Measurements from ENCODE around the gene SIGLEC9.
"Not testable (repeated sequence)": the region's sequence is repeated elsewhere in the genome, so short reads cannot be mapped to it uniquely, and the experiment has no call there.

SIGLEC9 gene

DNA sequence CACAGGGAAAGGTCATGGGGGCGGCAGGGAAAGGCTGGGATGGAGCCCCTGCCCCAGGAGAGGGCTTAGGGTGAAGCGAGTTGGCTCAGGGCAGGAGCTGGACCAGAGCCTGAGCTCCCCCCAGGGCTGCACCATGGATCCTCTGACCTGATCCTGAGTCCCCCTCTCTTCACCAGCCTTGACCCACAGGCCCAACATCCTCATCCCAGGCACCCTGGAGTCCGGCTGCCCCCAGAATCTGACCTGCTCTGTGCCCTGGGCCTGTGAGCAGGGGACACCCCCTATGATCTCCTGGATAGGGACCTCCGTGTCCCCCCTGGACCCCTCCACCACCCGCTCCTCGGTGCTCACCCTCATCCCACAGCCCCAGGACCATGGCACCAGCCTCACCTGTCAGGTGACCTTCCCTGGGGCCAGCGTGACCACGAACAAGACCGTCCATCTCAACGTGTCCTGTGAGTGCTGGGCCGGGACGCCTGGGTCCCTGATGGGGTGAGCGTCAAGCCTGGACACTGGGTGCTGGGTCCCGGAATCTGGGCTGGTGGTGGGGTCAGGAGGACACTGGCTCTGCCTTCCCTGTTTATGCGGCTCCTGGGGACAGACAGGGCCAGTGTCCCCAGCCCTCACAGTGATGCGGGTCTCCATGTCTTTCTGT lies 842 bp downstream of the SIGLEC9 start:
- DNase-seq: no peak

DNA sequence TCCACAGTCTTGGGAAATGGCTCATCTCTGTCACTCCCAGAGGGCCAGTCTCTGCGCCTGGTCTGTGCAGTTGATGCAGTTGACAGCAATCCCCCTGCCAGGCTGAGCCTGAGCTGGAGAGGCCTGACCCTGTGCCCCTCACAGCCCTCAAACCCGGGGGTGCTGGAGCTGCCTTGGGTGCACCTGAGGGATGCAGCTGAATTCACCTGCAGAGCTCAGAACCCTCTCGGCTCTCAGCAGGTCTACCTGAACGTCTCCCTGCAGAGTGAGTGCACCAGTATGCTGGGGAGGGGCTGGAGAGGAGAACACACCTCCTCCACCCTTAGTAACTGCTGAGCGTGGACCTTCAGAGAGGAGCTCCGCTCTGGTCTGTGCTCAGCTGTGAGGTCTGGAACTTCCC lies 2.3 kb downstream of the SIGLEC9 start:
- no peak for DNase-seq

DNA sequence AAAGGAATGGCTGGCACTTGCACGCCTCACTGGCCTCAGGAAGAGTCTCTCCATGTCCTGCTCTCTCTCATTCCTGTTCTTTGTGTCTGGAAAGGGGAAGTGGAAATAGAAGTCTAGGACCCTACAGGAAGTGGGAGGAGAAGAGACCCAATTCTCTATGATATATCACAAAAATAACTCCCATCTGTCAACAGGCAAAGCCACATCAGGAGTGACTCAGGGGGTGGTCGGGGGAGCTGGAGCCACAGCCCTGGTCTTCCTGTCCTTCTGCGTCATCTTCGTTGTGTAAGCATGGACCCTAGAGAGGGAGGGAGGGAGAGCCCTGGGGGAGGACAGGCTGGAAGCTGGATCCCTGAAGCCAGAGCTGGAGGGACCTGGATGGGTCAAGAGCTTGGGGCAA lies 3.0 kb downstream of the SIGLEC9 start:
- DNase-seq: no peak

DNA sequence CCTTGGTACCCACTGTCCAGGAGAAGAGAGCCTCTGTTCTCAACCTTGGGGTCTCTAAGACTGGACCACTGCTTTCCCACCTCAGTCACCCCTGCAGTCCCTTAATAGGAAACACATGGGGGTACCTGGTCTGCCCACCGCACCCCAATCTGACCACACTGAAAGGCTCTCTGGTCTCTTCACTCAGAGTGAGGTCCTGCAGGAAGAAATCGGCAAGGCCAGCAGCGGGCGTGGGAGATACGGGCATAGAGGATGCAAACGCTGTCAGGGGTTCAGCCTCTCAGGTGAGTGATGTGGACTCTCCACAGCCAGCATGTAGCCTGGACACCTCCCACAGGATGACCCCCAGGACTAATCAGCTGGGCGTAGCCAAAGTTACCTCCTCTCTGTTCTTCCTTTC lies 3.5 kb downstream of the SIGLEC9 start:
- DNase-seq: no peak

DNA sequence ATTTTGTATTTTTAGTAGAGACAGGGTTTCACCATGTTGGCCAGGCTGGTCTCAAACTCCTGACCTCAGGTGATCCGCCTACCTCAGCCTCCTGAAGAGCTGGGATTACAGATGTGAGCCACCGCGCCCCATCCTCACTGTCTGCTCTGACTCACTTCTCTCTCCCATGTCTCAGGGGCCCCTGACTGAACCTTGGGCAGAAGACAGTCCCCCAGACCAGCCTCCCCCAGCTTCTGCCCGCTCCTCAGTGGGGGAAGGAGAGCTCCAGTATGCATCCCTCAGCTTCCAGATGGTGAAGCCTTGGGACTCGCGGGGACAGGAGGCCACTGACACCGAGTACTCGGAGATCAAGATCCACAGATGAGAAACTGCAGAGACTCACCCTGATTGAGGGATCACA lies 5.0 kb downstream of the SIGLEC9 start:
- DNase-seq: no peak

DNA sequence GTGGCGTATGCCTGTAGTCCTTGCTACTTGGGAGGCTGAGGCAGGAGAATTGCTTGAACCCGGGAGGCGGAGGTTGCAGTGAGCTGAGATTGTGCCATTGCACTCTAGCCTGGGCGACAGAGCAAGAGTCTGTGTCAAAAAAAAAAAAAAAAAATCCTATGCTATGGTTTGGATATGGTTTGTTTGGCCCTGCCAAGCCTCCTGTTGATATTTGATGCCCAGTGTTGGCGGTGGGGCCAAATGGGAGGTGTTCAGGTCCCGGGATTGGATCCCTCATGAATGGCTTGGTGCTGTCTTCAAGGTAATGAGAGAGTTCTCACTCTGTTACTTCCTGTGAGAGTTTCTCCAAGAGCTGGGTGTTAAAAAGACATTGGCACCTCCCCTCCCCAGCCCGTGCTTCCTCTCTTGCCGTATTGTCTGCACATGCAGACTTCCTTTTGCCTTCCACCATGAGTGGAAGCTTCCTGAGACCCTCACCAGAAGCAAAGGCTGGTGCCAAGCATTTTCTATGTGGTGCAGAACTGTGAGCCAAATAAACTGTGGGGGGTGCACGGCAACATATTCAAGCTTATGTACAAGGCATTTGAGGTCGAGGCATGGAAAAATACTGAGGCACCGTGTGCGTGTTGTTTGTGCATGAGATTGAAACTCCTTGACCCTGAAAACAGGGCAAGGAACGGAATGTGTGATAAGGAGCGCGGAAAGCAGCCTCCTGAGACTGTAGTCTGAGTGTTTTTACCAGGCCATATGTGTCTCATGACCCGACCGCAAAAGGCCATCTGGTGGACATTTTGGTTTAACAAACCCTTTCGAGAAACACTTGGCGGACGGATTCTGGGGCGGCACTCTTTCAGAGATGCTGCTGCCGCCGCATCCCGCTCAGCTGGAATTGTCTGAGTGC lies 7.3 kb downstream of the SIGLEC9 start:
- no peak for DNase-seq

DNA sequence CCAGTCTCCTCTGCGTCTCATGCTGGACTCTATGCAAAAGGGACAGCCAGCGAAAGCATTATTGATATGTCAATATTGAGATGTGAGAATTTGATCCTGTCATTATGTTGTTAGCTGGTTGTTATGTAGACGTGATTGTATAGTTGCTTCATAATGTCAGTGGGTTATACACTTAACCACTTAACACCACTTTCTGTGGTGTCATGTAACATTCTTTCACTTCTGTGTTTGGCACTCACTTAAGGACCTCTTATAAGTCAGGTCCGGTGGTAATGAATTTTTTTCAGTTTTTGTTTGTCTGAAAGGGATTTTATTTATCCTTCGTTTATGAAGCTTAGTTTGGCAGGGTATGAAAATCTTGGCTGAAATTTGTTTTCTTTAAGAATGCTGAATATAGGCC lies 10.3 kb downstream of the SIGLEC9 start:
- DNase-seq: no peak

DNA sequence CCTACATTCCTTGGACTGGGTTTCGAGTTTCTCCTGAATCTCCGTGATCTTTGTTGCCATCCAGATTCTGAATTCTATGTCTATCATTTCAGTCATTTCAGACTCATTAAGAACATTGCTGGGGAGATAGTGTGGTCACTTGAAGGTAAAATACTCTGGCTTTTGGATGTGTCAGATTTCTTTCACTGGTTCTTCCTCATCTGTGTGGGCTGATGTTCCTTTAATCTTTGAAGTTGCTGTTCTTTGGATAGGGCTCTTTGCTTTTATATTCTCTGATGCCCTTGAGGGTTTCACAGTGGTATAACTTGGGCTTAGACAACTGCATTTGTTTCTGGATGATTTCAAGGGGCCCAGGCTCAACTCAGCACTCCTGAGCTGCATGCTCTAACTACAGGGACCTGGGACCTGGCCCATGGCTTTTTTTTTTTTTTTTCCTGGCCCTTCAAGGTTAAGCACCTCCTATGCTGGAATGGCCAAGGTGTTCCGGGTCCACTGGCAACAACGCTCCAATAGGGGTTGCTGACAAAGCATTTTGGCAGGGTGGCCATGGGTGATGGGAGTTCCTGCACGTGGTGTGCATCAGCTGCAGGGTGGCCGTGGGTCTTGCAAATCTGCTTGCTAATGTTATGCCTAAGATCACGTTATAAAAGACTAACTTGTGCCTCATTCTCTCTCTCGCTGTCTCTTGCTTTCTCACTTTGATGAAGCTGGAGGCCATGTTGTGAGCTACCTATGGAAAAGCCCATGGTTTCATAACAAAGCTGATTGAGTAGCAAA lies 11.5 kb downstream of the SIGLEC9 start:
- DNase-seq: no peak

DNA sequence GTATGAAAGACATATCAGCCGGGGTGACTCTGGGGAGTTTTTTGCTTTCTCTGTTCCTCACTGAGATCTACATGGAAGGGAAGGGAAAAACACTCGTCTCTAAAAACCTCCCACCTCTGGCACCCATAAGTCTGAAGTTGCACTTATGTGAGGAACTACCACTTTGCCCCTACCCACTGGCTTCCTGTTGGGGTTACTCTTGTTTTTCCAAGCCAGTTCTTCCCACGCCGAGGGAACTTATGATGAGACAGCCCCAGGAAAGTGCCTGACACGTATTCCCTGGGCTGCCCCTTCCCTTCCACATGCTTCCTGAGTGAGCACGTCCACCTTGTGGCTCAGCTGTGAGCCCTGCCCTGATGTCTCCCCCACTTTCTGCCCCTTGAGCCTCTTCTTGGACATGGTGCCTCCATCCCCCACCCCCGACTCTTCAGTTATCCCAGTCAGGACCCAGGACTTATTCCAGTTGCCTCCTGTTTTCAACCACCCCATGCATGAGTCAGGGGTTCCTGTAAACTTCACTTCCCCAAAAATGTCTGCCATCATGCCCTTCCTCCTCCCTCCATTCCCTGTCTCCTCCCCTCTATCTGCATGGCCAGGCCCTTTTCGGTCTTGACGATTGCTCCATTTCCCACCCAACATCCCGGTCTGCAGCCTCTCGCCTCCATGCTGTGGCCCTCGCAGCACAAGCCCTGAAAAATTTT lies 12.3 kb downstream of the SIGLEC9 start:
- no peak for DNase-seq

DNA sequence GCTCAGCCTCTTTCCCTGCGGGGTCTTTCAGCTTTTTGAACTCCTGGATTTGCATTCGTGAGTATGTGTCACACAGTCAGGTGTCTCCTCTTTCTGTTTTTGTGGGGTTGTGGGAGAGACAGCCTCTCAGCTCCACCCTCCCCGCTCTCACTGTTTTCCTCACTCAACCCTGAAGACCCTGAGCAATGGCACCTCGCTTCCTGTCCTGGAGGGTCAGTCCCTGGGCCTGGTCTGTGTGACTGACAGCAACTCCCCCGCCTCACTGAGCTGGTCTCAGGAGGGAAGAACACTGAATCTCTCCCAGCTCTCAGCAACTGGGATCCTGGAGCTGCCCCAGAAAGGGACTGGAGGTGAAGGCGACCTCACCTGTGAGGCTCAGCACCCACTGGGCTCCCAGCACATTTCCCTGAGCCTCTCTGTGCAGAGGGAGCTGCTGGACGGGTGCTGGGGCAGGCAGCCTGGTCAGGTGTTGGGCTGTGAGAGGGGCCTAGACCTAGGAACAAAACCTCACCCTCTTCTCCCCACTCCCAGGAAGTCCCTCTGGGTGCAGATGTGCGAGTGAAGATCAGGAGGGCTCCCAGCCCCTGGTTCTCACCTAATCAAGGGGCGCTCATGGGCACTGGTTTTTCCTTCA lies 13.2 kb downstream of the SIGLEC9 start:
- no peak for DNase-seq

DNA sequence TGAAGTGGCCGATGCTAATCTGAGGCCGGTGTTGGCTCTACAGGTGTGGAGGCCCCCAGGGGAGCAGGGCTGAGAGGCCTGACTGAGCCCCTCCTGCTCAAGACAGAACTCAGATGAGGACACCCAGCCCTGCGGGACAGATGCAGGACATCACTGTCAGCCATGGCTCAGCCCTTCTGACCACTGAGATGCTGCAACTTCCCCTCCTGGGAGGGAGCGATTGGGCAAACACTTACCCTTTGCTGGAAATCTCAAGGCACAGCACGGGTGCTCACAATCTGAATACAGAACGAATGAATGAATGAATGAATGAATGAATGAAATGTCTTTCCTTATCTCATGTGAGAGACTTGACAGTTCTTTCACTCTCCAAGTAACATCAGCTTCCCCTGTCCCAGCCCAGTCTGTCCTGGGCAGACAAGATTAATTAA lies 13.9 kb downstream of the SIGLEC9 start:
- no peak for DNase-seq

DNA sequence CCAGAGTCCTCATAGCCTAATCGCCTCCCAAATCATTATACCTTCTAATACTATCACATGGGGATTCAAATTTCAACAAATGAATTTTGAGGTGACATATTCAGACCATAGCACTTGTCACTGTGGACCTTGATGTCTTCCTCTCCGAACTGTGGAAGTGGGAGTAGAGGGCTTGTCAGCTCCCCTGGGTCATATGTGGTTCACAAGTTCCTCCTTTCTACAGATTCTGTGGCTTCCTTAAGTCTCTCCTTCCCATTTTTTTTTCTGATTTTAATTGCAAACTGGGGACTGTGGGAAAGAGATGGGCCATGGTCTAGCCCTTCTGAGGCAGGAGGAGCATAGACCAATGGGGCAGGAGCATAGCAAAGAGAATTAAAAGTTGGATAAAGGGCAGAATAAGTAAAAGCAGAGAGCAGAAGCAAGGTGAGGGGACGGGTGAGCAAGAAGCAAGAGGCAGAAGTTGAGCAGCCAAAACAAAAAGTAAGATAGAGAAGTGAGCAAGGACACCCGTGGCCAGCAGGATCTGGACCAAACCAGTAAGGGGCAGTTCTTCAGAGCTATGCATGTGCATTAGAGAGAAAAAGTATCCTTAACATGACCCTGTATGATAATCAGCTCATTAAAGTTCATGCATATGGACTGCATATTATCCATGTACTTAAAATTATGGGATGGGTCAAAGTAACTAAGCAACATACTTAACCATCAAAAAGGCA lies 14.8 kb downstream of the SIGLEC9 start:
- no peak for DNase-seq

DNA sequence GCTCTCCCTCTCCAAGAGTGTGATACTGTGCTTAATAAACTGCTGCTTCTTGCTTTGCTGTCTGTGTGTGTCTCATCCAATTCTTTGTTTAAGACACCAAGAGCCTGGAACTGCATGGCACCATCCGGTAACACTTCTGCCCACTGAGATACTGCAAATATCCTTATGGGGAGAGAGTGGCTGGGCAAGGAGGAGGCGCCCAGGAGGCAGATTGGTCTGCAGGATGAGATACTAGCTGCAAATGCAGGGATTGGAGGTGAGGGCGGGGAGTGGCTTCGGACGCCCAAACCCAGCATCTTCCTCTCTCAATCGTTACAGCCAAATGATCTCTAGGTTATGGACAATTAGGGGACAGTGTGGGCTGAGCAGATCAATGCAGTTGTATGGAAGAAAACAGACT lies 15.7 kb downstream of the SIGLEC9 start:
- DNase-seq: no peak

DNA sequence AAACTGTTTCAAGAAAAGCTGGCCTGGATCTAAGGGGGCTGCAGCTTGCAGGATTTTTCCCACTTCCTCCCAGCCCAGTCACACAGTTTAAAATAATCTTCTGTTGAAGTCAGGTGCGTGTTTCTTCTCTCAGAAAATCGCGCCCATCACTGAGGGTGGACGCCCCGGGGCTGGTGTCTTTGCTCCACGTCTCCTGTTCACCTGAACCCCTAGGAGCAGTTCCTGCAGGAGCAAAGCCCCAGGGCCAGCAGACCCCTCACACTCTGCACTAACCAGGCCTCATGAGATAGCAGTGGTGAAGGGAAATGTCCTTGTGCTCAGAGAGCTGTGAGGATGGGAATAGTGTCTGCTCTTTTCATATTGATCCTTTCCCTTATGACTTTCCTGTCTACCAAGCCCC lies 16.5 kb downstream of the SIGLEC9 start:
- DNase-seq: no peak

DNA sequence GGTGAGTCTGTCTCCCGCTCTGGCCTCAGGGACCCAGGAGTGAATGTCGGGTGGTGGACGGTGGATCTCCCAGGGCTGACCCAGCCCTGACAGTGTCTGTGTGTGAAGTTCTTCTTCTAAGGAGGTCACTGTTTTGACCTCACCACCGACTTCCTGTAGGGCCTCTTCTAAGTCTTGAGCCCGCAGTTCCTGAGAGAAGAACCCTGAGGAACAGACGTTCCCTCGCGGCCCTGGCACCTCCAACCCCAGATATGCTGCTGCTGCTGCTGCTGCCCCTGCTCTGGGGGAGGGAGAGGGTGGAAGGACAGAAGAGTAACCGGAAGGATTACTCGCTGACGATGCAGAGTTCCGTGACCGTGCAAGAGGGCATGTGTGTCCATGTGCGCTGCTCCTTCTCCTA lies 17.4 kb downstream of the SIGLEC9 start, which contains the start of gene SIGLEC7:
Gene SIGLEC7 (plus strand): TSS at position 183 of the 400 bp plus-strand sequence. CDS start 69 bp downstream, at position 252.
- DNase-seq: no peak

DNA sequence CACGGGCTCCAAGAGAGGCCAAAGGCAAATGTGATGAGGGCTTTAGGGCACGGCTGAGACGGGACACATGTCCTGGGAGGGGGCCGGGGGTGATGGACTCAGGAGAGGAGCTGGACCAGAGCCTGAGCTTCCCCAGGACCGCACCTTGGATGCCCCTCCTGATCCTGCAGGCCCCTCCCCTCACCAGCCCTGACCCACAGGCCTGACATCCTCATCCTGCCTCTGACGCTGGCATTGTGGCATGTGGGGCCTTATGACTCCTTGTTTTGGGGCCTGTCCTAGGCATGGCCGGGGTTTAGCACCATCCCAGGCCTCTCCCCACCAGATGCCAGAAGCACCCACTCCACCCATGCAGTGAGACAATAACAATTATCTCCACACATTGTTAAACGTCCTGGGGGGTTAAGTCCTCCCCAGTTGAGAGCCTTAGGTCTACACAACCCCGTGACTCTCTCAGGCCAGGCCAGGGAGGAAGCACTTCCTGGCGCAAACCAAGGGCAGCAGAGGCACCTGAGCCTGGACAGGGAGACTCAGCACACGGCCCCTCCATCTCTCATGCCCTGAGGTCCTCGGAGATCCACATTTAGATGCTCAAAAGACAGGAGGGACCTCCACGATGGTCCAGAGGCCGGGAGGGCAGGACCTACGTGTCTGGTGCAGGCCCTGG lies 18.2 kb downstream of the SIGLEC9 start:
- DNase-seq: not testable (repeated sequence)

DNA sequence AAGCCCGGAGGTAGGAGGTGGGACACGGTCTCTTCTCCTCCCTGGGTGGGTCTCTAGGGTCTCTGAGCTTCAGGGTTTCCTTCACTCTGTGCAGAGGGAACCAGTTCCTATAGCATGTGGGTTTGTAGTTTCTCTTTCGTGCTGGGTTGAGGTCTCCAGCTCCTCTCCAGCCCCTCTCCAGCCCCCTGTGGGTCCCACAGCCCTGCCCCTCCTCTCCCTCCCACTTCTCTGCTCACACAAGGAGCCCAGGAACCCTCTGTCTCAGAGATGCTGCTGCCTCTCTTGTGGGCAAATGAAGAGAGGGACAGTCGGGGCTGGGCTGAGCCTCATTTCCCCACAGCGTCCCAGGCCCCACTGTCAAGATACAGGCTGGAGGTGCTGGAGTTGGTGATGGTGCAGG lies 18.8 kb downstream of the SIGLEC9 start:
- no peak for DNase-seq

DNA sequence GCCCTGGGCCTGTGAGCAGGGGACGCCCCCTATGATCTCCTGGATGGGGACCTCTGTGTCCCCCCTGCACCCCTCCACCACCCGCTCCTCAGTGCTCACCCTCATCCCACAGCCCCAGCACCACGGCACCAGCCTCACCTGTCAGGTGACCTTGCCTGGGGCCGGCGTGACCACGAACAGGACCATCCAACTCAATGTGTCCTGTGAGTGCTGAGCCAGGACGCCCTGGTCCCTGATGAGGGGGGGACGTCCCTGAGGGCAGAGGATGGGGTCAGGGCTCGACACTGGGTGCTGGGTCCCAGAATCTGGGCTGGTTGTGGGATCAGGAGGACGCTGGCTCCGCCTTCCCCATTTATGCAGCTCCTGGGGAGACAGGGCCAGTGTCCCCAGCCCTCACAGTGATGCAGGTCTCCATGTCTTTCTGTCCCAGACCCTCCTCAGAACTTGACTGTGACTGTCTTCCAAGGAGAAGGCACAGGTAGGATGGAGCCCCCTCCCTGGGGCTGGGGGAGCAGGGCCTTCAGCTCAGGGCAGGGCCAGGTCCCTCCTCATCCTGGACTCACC lies 19.9 kb downstream of the SIGLEC9 start:
- DNase-seq: no peak

DNA sequence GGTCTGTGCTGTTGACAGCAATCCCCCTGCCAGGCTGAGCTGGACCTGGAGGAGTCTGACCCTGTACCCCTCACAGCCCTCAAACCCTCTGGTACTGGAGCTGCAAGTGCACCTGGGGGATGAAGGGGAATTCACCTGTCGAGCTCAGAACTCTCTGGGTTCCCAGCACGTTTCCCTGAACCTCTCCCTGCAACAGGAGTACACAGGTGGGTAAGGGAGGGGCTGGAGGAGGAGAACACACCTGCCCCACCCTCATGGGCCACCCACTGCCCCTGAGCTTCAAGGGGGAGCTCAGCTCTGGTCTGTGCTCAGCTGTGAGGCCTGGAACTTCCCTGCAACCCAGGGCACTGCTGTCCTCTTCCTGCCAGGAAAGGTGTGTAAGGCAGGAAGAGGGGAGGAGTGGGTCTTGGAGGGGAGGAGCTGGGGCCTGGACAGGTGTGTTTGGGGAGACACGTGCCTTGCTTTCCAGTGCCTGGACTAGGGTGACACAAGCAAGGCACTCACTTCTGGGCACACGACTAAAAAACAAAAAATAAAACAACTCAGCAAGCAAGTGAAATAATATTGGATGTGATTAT lies 21.3 kb downstream of the SIGLEC9 start:
- DNase-seq: no peak

DNA sequence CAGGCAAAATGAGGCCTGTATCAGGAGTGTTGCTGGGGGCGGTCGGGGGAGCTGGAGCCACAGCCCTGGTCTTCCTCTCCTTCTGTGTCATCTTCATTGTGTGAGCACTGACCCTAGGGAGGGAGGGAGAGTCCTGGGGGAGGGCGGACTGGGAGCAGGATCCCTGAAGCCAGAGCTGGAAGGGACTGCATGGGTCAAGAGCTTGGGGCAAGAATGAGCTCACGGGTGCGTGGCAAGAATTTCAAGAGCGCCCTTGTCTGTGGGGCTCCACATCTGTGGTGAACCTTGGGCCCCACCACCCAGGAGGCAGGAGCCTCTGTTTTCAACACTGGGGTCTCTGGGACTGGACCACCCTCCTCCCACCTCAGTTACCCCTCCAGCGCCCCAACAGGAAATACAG lies 22.0 kb downstream of the SIGLEC9 start:
- no peak for DNase-seq

All from effector CD4-positive, alpha-beta T cell (primary cell).